HepG2 (cell line): ENCODE data around the gene TCAP. TPM values are rescaled to one million over a fixed set of nuclear protein-coding genes. Genes with fewer than 3 reads are reported as not detected.

Experiments
- AKAP8 ChIP-seq: sonication (generic); formaldehyde crosslinking; IDR thresholded peaks from 2 replicates; pipeline ENCODE4 v1.5.1; 2020; ENCODE audit warnings: mild to moderate bottlenecking, missing genetic modification reagents
- ELF1 ChIP-seq: sonication (generic); formaldehyde crosslinking; IDR thresholded peaks from 2 replicates; pipeline ENCODE4 v1.4.0; 2020; ENCODE audit warnings: missing genetic modification reagents
- EP300 ChIP-seq, 3 experiments: sonication (generic) in 1 of 3; formaldehyde crosslinking in 1 of 3; IDR thresholded peaks; 2 replicates each; pipeline versions ENCODE4 v1.5.1 to v1.6.1; 2011 to 2020; ENCODE audit warnings: low read depth in 2 of 3, low read length in 2 of 3, borderline replicate concordance in 1 of 3, improper control_type of control experiment in 1 of 3, mild to moderate bottlenecking in 1 of 3, missing genetic modification reagents in 1 of 3, moderate library complexity in 1 of 3
- ETV5 ChIP-seq: IDR thresholded peaks from 2 replicates; pipeline ENCODE4 v1.6.1; 2018; ENCODE audit warnings: missing biosample characterization, missing genetic modification reagents, inconsistent platforms, borderline replicate concordance
- GABPB1 ChIP-seq: IDR thresholded peaks from 2 replicates; pipeline ENCODE4 v1.6.1; 2016; ENCODE audit warnings: mild to moderate bottlenecking, missing genetic modification reagents, moderate library complexity, missing compliant biosample characterization
- KAT8 ChIP-seq: IDR thresholded peaks from 2 replicates; pipeline ENCODE4 v1.6.1; 2016; ENCODE audit warnings: missing genetic modification reagents, missing compliant biosample characterization
- MEF2D ChIP-seq: sonication (generic); formaldehyde crosslinking; IDR thresholded peaks from 2 replicates; pipeline ENCODE4 v1.5.1; 2020; ENCODE audit warnings: mild to moderate bottlenecking, missing genetic modification reagents
- NFRKB ChIP-seq: fragments of 450-650 bp; IDR thresholded peaks from 2 replicates; pipeline ENCODE4 v1.6.1; 2017
- RFXANK ChIP-seq: IDR thresholded peaks from 2 replicates; pipeline ENCODE4 v1.6.1; 2016
- SALL1 ChIP-seq: sonication (generic); formaldehyde crosslinking; IDR thresholded peaks from 2 replicates; pipeline ENCODE4 v1.8.0; 2022; ENCODE audit warnings: mild to moderate bottlenecking, missing genetic modification reagents
- ZEB1 ChIP-seq: IDR thresholded peaks from 2 replicates; pipeline ENCODE4 v1.6.1; 2012; ENCODE audit warnings: mild to moderate bottlenecking, low read depth, inconsistent platforms; ENCODE audit not compliant: insufficient replicate concordance
- ZNF460 ChIP-seq: sonication (generic); formaldehyde crosslinking; IDR thresholded peaks from 2 replicates; pipeline ENCODE4 v1.5.1; 2020; ENCODE audit warnings: missing genetic modification reagents, mild to moderate bottlenecking, borderline replicate concordance
- polyA plus RNA-seq, 8 experiments: library from polyadenylated mRNA; depleted of rRNA in 3 of 8; stranded (reverse) in 7 of 8; unstranded in 1 of 8; fragments of >200 nt; fragmentation: Illumina TruSeq in 4 of 8; extraction: Trizol in 4 of 8; gene quantifications; 2 replicates each; pipeline versions ENCODE4 v1.2.1 to v1.2.3, GENCODE V29; 2011 to 2016; ENCODE audit warnings: low read depth in 4 of 8, missing spikeins in 1 of 8, mixed read lengths in 1 of 8; ENCODE audit not compliant: insufficient read depth in 1 of 8
- total RNA-seq, 5 experiments: library from RNA; depleted of rRNA; stranded (reverse); fragments of >200 nt; fragmentation: Illumina TruSeq; extraction: Trizol; gene quantifications; 2 replicates each; pipeline ENCODE4 v1.2.3, GENCODE V29; 2016; ENCODE audit warnings: low read depth in 1 of 5
- TF ChIP-seq, protein P1 (sequence below): sonication (generic); formaldehyde crosslinking; IDR thresholded peaks from 2 replicates; pipeline ENCODE4 v1.4.0; 2020; ENCODE audit warnings: missing genetic modification reagents, borderline replicate concordance
- TF ChIP-seq, protein P2 (sequence below): sonication (generic); formaldehyde crosslinking; IDR thresholded peaks from 2 replicates; pipeline ENCODE4 v1.4.0; 2020; ENCODE audit warnings: missing genetic modification reagents

The TCAP gene
- total and polyA plus RNA-seq, 2 of the 13 experiments (the other 11 are each of a cell fraction or from before 2014, with no cell fraction given) = 0.24 to 0.65 TPM

DNA sequence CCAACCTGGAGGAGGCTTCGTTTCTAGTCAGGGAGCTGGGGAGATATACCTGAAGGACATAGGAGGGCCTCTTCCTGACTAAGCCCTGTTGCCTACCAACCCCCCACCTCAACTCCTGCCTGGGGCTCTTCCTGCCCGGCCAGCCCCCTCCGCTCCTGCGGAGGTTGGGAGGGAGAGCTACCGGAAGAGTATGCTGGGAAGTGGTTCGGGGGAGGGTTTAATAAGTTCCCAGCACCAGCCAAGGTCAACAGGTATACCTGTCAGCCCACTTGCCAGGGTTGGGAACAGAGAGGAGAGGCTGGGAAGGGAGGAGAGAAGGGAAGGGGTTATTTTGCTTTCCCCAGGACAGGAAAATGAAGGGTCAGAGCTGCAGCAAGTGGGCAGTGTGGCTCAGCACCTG, 33.7 kb upstream of the TCAP start (continued):
- TF ChIP-seq, protein P1, sequence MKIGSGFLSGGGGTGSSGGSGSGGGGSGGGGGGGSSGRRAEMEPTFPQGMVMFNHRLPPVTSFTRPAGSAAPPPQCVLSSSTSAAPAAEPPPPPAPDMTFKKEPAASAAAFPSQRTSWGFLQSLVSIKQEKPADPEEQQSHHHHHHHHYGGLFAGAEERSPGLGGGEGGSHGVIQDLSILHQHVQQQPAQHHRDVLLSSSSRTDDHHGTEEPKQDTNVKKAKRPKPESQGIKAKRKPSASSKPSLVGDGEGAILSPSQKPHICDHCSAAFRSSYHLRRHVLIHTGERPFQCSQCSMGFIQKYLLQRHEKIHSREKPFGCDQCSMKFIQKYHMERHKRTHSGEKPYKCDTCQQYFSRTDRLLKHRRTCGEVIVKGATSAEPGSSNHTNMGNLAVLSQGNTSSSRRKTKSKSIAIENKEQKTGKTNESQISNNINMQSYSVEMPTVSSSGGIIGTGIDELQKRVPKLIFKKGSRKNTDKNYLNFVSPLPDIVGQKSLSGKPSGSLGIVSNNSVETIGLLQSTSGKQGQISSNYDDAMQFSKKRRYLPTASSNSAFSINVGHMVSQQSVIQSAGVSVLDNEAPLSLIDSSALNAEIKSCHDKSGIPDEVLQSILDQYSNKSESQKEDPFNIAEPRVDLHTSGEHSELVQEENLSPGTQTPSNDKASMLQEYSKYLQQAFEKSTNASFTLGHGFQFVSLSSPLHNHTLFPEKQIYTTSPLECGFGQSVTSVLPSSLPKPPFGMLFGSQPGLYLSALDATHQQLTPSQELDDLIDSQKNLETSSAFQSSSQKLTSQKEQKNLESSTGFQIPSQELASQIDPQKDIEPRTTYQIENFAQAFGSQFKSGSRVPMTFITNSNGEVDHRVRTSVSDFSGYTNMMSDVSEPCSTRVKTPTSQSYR = peak; percentile 33; the same call in 1 of the 2 replicates
- TF ChIP-seq AKAP8 (CRISPR knock-in tag) (no peak), SALL1 (no peak), ELF1 (CRISPR knock-in tag) (0 out of 2 replicates have a peak, but pooled peaks have one; percentile 30), EP300 (IDR thresholded peaks at IDR 0.05; ENCODE audit: low read depth in 2 of 2, low read length in 2 of 2) (no peak), EP300 (CRISPR knock-in tag; IDR thresholded peaks at IDR 0.05; ENCODE audit: borderline replicate concordance) (0 out of 2 replicates have a peak, but pooled peaks have one; percentile 21), ETV5 (CRISPR knock-in tag) (peak; percentile 69; the same call in 1 of the 2 replicates), RFXANK (CRISPR knock-in tag) (no peak), GABPB1 (CRISPR knock-in tag) (peak; percentile 46; the same call in 1 of the 2 replicates), ZNF460 (CRISPR knock-in tag) (no peak), ZEB1 (peak; percentile 52), KAT8 (peak; percentile 39; the same call in 1 of the 2 replicates), MEF2D (0 out of 2 replicates have a peak, but pooled peaks have one; percentile 27), NFRKB (no peak)
- TF ChIP-seq, protein P2, sequence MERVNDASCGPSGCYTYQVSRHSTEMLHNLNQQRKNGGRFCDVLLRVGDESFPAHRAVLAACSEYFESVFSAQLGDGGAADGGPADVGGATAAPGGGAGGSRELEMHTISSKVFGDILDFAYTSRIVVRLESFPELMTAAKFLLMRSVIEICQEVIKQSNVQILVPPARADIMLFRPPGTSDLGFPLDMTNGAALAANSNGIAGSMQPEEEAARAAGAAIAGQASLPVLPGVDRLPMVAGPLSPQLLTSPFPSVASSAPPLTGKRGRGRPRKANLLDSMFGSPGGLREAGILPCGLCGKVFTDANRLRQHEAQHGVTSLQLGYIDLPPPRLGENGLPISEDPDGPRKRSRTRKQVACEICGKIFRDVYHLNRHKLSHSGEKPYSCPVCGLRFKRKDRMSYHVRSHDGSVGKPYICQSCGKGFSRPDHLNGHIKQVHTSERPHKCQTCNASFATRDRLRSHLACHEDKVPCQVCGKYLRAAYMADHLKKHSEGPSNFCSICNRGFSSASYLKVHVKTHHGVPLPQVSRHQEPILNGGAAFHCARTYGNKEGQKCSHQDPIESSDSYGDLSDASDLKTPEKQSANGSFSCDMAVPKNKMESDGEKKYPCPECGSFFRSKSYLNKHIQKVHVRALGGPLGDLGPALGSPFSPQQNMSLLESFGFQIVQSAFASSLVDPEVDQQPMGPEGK = peak; percentile 71
